Activated CD4-positive, alpha-beta T cell treated with anti-CD3 and anti-CD28 coated beads, Interleukin-2, amount 10 ng/mL, durations not matched to agents 24 days and 14 days (primary cell): Measurements from ENCODE around the gene RBBP7. TPM values are rescaled to one million over a fixed set of nuclear protein-coding genes. Genes with fewer than 3 reads are reported as not detected.

ENCODE experiments used
- DNase-seq: peaks from one replicate; pipeline ENCODE4 v3.0.0; 2022
- H3K27ac Mint-ChIP-seq: one replicate; pipeline ENCODE4 v1.8.0; 2022; ENCODE audit warnings: mild to moderate bottlenecking, mixed read lengths
- H3K27me3 Mint-ChIP-seq: one replicate; pipeline ENCODE4 v1.8.0; 2022; ENCODE audit warnings: mixed read lengths
- H3K36me3 Mint-ChIP-seq: one replicate; pipeline ENCODE4 v1.8.0; 2022; ENCODE audit warnings: low read depth, mild to moderate bottlenecking, mixed read lengths
- H3K4me1 Mint-ChIP-seq: one replicate; pipeline ENCODE4 v1.8.0; 2021; ENCODE audit warnings: mixed read lengths
- H3K4me3 Mint-ChIP-seq: one replicate; pipeline ENCODE4 v1.8.0; 2022; ENCODE audit warnings: mild to moderate bottlenecking, moderate library complexity, mixed read lengths
- H3K9me3 Mint-ChIP-seq: one replicate; pipeline ENCODE4 v1.8.0; 2021; ENCODE audit warnings: mixed read lengths
- intact Hi-C: fragments of 100-400 bp; cut with micrococcal nuclease; formaldehyde crosslinking; loops from one replicate; pipeline ENCODE4 v1.15.1; 2023
- total RNA-seq: library from RNA; stranded (reverse); gene quantifications from 2 replicates; pipeline ENCODE4 v1.2.3, GENCODE V29; 2022

The RBBP7 gene
- total RNA-seq, 1 donor from 2014 or later, result 137 TPM

DNA sequence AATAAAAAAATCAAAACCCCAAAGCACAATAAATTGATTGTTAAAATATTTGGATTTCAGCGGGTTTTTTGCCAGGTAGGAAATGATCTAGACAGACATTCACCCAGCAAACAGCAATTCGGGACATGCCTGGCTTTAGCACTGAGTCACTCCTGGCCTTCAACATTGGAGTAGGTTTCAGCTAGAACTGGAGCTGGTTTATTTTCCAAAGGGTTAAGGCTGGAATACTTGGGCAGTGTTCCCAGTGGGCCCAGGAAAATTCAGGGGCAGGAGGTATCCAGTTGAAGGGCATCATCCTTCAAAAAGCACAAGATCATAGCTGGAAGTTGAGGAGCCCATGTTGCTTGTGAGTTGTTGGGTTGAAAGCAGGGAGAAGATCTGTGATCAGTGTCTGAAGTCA lies 42.9 kb downstream of the RBBP7 start:
- intact Hi-C loops, result loop anchor here (2.0 to 5.0 kb wide), 3 partner anchors 40 to 220 kb away; no protein-coding TSS in a partner anchor
- H3K9me3 Mint-ChIP-seq, result no peaks in the 10 kb centered on the region
- H3K4me3 Mint-ChIP-seq, result no peak overlapping the region
- H3K36me3 Mint-ChIP-seq, result peaks cover 18% of the 10 kb centered on the region
- no peak overlapping the region for H3K27ac Mint-ChIP-seq
- no peaks in the 10 kb centered on the region for H3K27me3 Mint-ChIP-seq
- DNase-seq, result no peak
- peaks cover 13% of the 10 kb centered on the region for H3K4me1 Mint-ChIP-seq

DNA sequence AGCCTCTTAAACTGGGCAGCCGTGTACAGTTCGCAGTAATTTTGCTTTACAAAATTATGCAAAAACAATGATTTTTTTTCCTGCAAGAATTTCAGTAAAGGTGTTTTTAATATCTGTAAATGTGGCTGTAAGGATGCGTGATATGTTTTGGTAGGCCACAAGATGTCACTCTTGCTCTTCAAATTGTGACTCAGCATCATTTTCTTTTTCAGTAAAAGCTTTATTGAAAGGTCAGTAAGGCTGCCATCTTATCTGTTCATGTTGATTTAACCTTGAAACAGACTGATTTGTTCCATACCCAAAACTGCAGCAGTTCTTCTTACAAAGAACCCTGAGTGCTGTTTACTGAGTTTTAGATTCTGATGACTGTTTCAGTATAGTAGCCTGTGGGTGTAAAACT lies 44.0 kb downstream of the RBBP7 start:
- H3K9me3 Mint-ChIP-seq, result no peaks in the 10 kb centered on the region
- peak overlapping the region; percentile 15 for H3K27ac Mint-ChIP-seq
- intact Hi-C loops, result loop anchor here (2.0 to 5.0 kb wide), 3 partner anchors 41 to 221 kb away; no protein-coding TSS in a partner anchor
- peaks cover 13% of the 10 kb centered on the region for H3K4me1 Mint-ChIP-seq
- H3K4me3 Mint-ChIP-seq, result no peak overlapping the region
- H3K36me3 Mint-ChIP-seq, result peaks cover 18% of the 10 kb centered on the region
- DNase-seq, result peak; percentile 59
- no peaks in the 10 kb centered on the region for H3K27me3 Mint-ChIP-seq

GRCh38 chrX:16825264-16826035 lies 44.7 kb downstream of the RBBP7 start:
- Mint-ChIP-seq H3K9me3 (no peaks in the 10 kb centered on the region), H3K27ac (peak overlapping the region; percentile 34), H3K27me3 (no peaks in the 10 kb centered on the region), H3K36me3 (peaks cover 18% of the 10 kb centered on the region), H3K4me1 (peaks cover 13% of the 10 kb centered on the region), H3K4me3 (no peak overlapping the region)
- no peak for DNase-seq
- intact Hi-C loops, result loop anchor here (2.0 to 5.0 kb wide), 3 partner anchors 42 to 222 kb away; no protein-coding TSS in a partner anchor

GRCh38 chrX:16822723-16823122 lies 47.4 kb downstream of the RBBP7 start:
- Mint-ChIP-seq H3K36me3 (peaks cover 16% of the 10 kb centered on the region), H3K9me3 (no peaks in the 10 kb centered on the region), H3K4me1 (peaks cover 13% of the 10 kb centered on the region), H3K4me3 (no peak overlapping the region), H3K27ac (peak overlapping the region; percentile 81), H3K27me3 (no peaks in the 10 kb centered on the region)
- intact Hi-C loops, result no loop called here
- DNase-seq, result peak; percentile 54

GRCh38 chrX:16819634-16820033 lies 50.5 kb downstream of the RBBP7 start:
- Mint-ChIP-seq H3K27me3 (no peaks in the 10 kb centered on the region), H3K9me3 (no peaks in the 10 kb centered on the region), H3K4me3 (no peak overlapping the region), H3K27ac (no peak overlapping the region), H3K4me1 (peaks cover 8% of the 10 kb centered on the region), H3K36me3 (peaks cover 18% of the 10 kb centered on the region)
- no peak for DNase-seq
- intact Hi-C loops, result no loop called here

DNA sequence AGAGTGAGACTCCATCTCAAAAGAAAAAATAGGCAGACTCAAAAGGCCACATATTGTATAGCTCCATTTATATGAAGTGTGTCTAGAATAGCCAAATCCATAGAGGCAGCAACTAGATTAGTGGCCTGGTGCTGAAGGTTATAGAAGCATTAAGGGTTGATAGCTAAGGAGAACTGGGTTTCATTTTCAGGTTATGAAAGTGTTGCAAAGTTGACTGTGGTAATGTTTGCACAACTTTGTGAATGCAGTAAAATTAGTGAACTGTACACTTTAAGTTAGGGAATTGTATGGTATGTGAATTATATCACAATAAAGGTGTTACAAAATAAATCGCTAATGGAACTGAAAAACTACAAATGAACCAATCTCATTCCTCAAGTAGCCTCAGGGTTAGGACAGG lies 55.6 kb downstream of the RBBP7 start:
- H3K27ac Mint-ChIP-seq, result no peak overlapping the region
- intact Hi-C loops, result no loop called here
- H3K9me3 Mint-ChIP-seq, result no peaks in the 10 kb centered on the region
- no peak for DNase-seq
- H3K4me3 Mint-ChIP-seq, result no peak overlapping the region
- H3K4me1 Mint-ChIP-seq, result peaks cover 4% of the 10 kb centered on the region
- peaks cover 14% of the 10 kb centered on the region for H3K36me3 Mint-ChIP-seq
- no peaks in the 10 kb centered on the region for H3K27me3 Mint-ChIP-seq

GRCh38 chrX:16807976-16808542 lies 62.1 kb downstream of the RBBP7 start:
- Mint-ChIP-seq H3K9me3 (no peaks in the 10 kb centered on the region), H3K27me3 (no peaks in the 10 kb centered on the region), H3K36me3 (peaks cover 10% of the 10 kb centered on the region), H3K4me3 (no peak overlapping the region), H3K4me1 (peaks cover 5% of the 10 kb centered on the region), H3K27ac (no peak overlapping the region)
- intact Hi-C loops, result no loop called here
- no peak for DNase-seq

DNA sequence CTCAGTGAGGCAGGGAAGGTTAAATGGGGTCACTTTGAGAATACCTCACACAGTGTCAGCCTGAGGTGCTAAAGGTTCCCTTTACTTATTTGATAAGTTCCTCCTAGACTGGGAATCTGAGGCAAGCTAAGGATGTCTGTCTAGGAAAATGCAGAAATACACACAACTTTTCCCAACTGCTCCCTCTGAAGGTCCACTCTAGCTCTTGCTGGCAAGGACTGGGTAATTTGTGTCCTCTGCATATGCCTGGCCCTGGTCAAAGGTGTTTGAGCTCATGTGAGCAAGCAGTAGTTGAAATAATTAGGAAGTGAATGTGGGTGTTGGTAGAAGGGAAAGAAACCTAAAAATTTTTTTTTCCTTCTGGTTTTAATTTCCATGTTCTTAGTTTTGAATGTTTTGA lies 62.6 kb downstream of the RBBP7 start:
- intact Hi-C loops, result no loop called here

DNA sequence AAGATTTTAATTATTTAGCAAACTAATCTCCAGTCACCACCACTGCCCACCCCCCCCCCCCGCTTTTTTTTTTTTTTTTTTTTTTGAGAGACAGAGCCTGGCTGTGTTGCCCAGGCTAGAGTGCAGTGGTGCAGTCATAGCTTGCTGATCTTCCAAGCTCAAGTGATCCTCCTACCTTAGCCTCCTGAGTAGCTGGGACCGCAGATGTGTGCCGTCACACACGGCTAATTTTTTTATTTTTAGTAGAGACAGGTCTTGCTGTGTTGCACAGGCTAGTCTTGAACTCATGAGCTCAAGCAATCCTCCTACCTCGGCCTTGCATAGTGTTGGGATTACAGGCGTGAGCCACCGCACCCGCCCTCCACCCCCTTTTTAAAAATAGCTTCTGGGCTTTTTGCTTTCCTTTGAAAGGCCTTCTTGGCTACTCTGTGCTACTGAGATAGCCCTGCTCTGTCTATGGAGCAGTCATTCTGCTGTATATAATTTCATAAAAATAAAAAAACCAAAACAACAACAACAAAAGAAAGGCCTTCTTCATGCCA lies 65.2 kb downstream of the RBBP7 start:
- DNase-seq, result no peak

More for the DNA sequence above, 62.6 kb downstream of the RBBP7 start:
- Mint-ChIP-seq H3K4me3 (no peak overlapping the region), H3K36me3 (peaks cover 6% of the 10 kb centered on the region), H3K9me3 (no peaks in the 10 kb centered on the region), H3K4me1 (peaks cover 5% of the 10 kb centered on the region), H3K27ac (no peak overlapping the region), H3K27me3 (no peaks in the 10 kb centered on the region)
- no peak for DNase-seq

GRCh38 chrX:16797841-16798240 lies 72.3 kb downstream of the RBBP7 start:
- Mint-ChIP-seq H3K4me3 (no peak overlapping the region), H3K9me3 (no peaks in the 10 kb centered on the region), H3K36me3 (peaks cover 26% of the 10 kb centered on the region), H3K27ac (no peak overlapping the region), H3K27me3 (no peaks in the 10 kb centered on the region), H3K4me1 (no peaks in the 10 kb centered on the region)
- DNase-seq, result no peak
- intact Hi-C loops, result no loop called here

More for the DNA sequence above, 65.2 kb downstream of the RBBP7 start:
- intact Hi-C loops, result no loop called here
- Mint-ChIP-seq H3K36me3 (peaks cover 6% of the 10 kb centered on the region), H3K27me3 (no peaks in the 10 kb centered on the region), H3K9me3 (no peaks in the 10 kb centered on the region), H3K4me3 (no peak overlapping the region), H3K4me1 (peaks cover 5% of the 10 kb centered on the region), H3K27ac (no peak overlapping the region)

- Mint-ChIP-seq H3K27ac (no peak overlapping the region), H3K36me3 (peaks cover 24% of the 10 kb centered on the region), H3K9me3 (no peaks in the 10 kb centered on the region), H3K4me1 (no peaks in the 10 kb centered on the region), H3K27me3 (no peaks in the 10 kb centered on the region), H3K4me3 (no peak overlapping the region)
- intact Hi-C loops, result no loop called here
- DNase-seq, result no peak
These were observed 72.8 kb downstream of the RBBP7 start for GRCh38 chrX:16797358-16797757.

DNA sequence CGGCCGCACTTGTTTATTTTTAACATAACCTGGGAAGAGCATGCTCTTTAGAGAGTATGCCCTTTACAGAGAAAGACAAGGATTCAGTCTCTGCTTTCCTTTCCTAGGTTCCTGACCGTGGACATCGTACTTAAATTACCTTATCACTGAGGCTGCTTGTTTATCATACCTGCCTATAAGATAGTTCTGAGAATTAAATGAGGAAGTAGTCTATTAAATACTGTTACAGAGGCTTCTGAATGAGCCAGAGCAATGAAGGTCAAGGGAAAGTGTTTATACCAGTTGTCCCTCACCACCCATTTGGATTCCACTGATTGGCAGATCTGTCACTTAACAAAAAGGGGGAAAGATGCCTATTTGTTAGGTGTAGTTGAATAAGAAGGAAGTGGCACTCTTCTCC lies 73.9 kb downstream of the RBBP7 start:
- DNase-seq, result no peak
- H3K36me3 Mint-ChIP-seq, result peaks cover 27% of the 10 kb centered on the region
- H3K4me1 Mint-ChIP-seq, result no peaks in the 10 kb centered on the region
- no peak overlapping the region for H3K27ac Mint-ChIP-seq
- intact Hi-C loops, result no loop called here
- H3K27me3 Mint-ChIP-seq, result no peaks in the 10 kb centered on the region
- no peak overlapping the region for H3K4me3 Mint-ChIP-seq
- H3K9me3 Mint-ChIP-seq, result no peaks in the 10 kb centered on the region
